Measurements from ENCODE around the gene PNMT. TPM values are rescaled to one million over a fixed set of nuclear protein-coding genes. Genes with fewer than 3 reads are reported as not detected.

Gene PNMT
- polyA plus RNA-seq, 1 donor = 2.1 TPM

DNA sequence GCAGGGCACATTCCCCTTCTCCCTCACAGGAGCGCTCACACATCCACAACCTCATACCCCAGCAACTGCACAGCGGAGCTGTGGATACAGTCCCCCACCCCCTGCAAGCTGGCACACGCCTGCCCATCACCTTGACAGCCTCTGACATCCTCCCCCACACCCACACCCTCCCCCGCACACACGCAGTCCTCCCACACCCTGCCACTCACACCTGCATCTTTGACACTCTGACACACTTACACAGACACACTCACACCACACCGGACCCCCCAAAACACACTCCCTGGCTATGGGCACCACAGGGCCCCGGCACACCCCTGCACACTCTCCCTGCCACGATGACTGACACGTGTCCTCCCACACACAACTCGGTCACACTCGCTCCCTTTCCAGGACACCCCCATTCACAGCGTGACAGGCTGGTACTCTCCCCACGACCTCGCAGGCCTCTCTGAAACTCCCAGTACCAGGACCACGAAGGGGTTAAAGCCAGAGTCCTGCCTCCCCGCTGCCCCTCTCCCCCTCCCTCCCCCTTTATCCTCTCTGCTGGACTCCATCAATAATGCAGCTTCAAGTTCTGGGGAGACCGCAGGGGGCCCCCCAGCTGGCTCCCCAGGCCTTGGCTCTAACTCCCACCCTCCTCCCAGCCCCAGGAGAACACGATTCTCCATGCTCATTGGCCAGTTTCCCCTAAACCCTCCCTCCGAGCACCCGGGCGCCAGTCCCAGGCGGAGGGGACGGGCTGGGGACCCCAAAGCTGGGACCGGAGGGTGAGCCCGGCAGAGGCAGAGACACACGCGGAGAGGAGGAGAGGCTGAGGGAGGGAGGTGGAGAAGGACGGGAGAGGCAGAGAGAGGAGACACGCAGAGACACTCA, 41.8 kb upstream of the PNMT start, which contains the start of gene PPP1R1B:
TSS of gene PPP1R1B (plus strand) at position 782 of the 876 bp plus-strand sequence. CDS start 441 bp downstream, outside the sequence.
- H3K36me3 ChIP-seq (ENCODE audit: control insufficient read depth, insufficient read depth, low read length) = no peaks in the 10 kb centered on the region
- WGBS (ENCODE audit: insufficient coverage, low lambda C conversion rate) = no CpG with 5 or more reads among the region's 29 CpGs
- peak within 1 kb of the TSS; percentile 74 for H3K27ac ChIP-seq (ENCODE audit: low read length)
- H3K4me1 ChIP-seq (ENCODE audit: control insufficient read depth, insufficient read depth, low read length) = peaks cover 32% of the 10 kb centered on the region
- H3K4me3 ChIP-seq (ENCODE audit: low read length) = peak within 1 kb of the TSS; percentile 51
- DNase-seq = no peak
- H3K9me3 ChIP-seq (ENCODE audit: control insufficient read depth, low read depth, low read length) = no peaks in the 10 kb centered on the region
- H3K27me3 ChIP-seq (ENCODE audit: control insufficient read depth, insufficient read depth, low read length) = peaks cover 16% of the 10 kb centered on the region

- DNase-seq = no peak
- no CpG with 5 or more reads among the region's 72 CpGs for WGBS (ENCODE audit: insufficient coverage, low lambda C conversion rate)
- peaks cover 16% of the 10 kb centered on the region for H3K27me3 ChIP-seq (ENCODE audit: control insufficient read depth, insufficient read depth, low read length)
- H3K27ac ChIP-seq (ENCODE audit: low read length) = peak overlapping the region; percentile 74
- H3K4me3 ChIP-seq (ENCODE audit: low read length) = peak overlapping the region; percentile 51
- H3K9me3 ChIP-seq (ENCODE audit: control insufficient read depth, low read depth, low read length) = no peaks in the 10 kb centered on the region
- no peaks in the 10 kb centered on the region for H3K36me3 ChIP-seq (ENCODE audit: control insufficient read depth, insufficient read depth, low read length)
- peaks cover 39% of the 10 kb centered on the region for H3K4me1 ChIP-seq (ENCODE audit: control insufficient read depth, insufficient read depth, low read length)
Observed at GRCh38 chr17:39627047-39627711, 41.1 kb upstream of the PNMT start.

DNA sequence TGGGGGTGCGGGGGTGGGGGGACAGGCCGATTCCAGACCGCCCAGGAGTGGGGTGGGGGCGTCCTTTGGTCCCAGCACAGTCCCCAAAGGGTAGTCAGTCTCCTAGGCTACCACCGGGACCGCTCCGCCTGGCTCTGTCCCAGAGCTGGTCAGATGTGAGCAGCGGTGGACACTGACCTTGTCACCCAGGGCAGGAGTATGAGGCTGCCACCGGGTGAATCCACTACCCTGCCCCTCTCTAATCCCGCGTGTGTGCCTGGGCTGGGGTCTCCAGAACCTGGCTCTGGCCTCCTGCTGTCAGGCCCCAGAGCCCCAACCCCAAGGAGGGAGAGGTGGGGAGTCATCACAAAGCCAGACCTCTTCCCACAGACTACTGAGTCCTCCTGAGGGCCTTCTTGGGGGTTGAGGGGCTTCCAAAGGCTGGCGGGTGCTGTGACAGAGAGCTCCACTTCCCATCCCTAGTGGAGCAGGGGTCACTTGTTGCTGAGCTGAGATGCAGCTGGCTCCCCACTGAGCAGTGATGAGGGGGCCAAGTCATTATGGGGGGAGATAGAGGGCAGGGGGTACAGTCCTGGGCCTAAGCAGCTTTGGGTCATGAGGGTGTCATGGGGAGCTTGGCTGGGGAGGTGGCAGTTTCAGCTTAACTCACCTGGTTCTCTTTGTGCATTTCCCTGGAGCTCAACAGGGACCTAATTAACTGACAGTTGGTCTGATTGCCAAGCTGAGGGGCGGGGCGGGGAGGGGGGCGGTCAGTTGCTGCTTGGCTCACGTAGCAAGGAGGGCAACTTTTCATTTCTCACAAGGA, 40.3 kb upstream of the PNMT start:
- Histone ChIP-seq H3K27me3 (ENCODE audit: control insufficient read depth, insufficient read depth, low read length) (peaks cover 16% of the 10 kb centered on the region), H3K36me3 (ENCODE audit: control insufficient read depth, insufficient read depth, low read length) (no peaks in the 10 kb centered on the region), H3K9me3 (ENCODE audit: control insufficient read depth, low read depth, low read length) (no peaks in the 10 kb centered on the region), H3K4me3 (ENCODE audit: low read length) (peak overlapping the region; percentile 51), H3K4me1 (ENCODE audit: control insufficient read depth, insufficient read depth, low read length) (peaks cover 45% of the 10 kb centered on the region), H3K27ac (ENCODE audit: low read length) (peak overlapping the region; percentile 74)
- peak in 1 of 2 donors; percentile 55 for DNase-seq
- no CpG with 5 or more reads among the region's 16 CpGs for WGBS (ENCODE audit: insufficient coverage, low lambda C conversion rate)

DNA sequence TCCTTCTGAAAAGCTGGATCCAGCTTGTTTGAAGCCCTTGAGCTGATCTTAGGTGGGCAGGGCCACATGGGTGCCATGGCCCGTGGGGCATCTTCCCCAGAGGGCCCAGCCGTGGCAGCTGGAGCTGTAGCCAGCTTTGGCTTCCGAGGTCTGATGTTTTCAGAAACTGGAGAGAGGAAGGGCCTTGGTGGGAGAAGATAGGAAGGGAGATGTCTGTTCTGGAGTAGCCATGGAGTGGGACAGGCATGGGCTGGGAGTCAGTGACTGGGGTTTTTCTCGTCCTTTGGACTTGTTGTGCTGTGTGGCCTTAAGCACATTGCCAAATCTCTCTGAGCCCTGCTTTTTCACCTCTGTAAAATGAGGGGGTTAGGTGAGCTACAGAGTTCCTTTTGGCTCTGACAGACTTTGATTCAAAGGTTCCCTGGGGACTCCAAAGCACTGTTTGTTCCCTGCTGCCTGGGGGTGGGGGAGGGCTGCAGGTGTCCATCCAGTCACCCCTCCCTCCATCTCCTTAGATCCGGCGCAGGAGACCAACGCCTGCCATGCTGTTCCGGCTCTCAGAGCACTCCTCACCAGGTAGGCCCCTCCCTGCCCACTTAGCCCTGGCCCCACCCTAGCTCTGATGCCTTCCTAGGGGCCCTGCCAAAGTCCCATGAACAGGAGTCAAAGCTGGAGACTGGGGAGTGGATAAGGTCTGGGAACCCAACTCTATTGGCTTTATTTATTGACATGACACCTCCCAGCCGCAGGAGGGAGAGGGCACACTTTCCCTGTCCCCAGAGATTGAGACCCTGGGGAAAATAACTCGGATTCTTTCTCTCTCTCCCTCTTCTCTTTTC, 39.4 kb upstream of the PNMT start:
- Histone ChIP-seq H3K27me3 (ENCODE audit: control insufficient read depth, insufficient read depth, low read length) (peaks cover 16% of the 10 kb centered on the region), H3K36me3 (ENCODE audit: control insufficient read depth, insufficient read depth, low read length) (no peaks in the 10 kb centered on the region), H3K9me3 (ENCODE audit: control insufficient read depth, low read depth, low read length) (no peaks in the 10 kb centered on the region), H3K4me3 (ENCODE audit: low read length) (no peak overlapping the region), H3K27ac (ENCODE audit: low read length) (peak overlapping the region; percentile 74), H3K4me1 (ENCODE audit: control insufficient read depth, insufficient read depth, low read length) (peaks cover 54% of the 10 kb centered on the region)
- 40% methylated on average over 1 of the region's 10 CpGs for WGBS (ENCODE audit: insufficient coverage, low lambda C conversion rate)
- peak in 1 of 2 donors; percentile 77 for DNase-seq

DNA sequence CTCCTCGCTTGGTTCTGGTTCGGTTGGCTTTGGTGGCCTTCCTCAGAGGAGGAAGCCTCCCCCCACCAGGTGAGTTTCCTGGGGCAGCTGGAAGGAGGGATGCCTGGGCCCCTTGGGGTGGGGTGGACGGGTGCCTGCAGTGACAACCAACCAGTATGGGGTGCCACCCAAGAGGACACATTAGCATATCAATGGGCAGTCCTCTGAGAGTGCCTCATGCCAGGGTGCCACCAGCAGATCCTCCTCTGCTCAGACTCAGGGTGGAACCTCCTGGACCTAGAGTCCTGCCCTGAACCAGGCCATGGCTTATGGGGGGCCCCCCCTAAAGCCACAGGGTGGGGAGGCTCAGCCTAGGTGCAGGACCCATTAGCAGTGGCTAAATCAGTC, 38.8 kb upstream of the PNMT start:
- H3K36me3 ChIP-seq (ENCODE audit: control insufficient read depth, insufficient read depth, low read length) = no peaks in the 10 kb centered on the region
- no CpG with 5 or more reads among the region's 3 CpGs for WGBS (ENCODE audit: insufficient coverage, low lambda C conversion rate)
- peaks cover 60% of the 10 kb centered on the region for H3K4me1 ChIP-seq (ENCODE audit: control insufficient read depth, insufficient read depth, low read length)
- no peaks in the 10 kb centered on the region for H3K9me3 ChIP-seq (ENCODE audit: control insufficient read depth, low read depth, low read length)
- H3K27me3 ChIP-seq (ENCODE audit: control insufficient read depth, insufficient read depth, low read length) = peaks cover 16% of the 10 kb centered on the region
- no peak overlapping the region for H3K4me3 ChIP-seq (ENCODE audit: low read length)
- DNase-seq = no peak
- peak overlapping the region; percentile 74 for H3K27ac ChIP-seq (ENCODE audit: low read length)

- 87% methylated on average over 3 of the region's 12 CpGs for WGBS (ENCODE audit: insufficient coverage, low lambda C conversion rate)
- H3K27me3 ChIP-seq (ENCODE audit: control insufficient read depth, insufficient read depth, low read length) = peaks cover 16% of the 10 kb centered on the region
- no peak overlapping the region for H3K4me3 ChIP-seq (ENCODE audit: low read length)
- no peaks in the 10 kb centered on the region for H3K36me3 ChIP-seq (ENCODE audit: control insufficient read depth, insufficient read depth, low read length)
- DNase-seq = no peak
- H3K9me3 ChIP-seq (ENCODE audit: control insufficient read depth, low read depth, low read length) = no peaks in the 10 kb centered on the region
- H3K27ac ChIP-seq (ENCODE audit: low read length) = no peak overlapping the region
- peaks cover 62% of the 10 kb centered on the region for H3K4me1 ChIP-seq (ENCODE audit: control insufficient read depth, insufficient read depth, low read length)
Observed at GRCh38 chr17:39629898-39630297, 38.4 kb upstream of the PNMT start.

- Histone ChIP-seq H3K36me3 (ENCODE audit: control insufficient read depth, insufficient read depth, low read length) (no peaks in the 10 kb centered on the region), H3K4me1 (ENCODE audit: control insufficient read depth, insufficient read depth, low read length) (peaks cover 61% of the 10 kb centered on the region), H3K4me3 (ENCODE audit: low read length) (no peak overlapping the region), H3K27ac (ENCODE audit: low read length) (peak overlapping the region; percentile 75), H3K9me3 (ENCODE audit: control insufficient read depth, low read depth, low read length) (no peaks in the 10 kb centered on the region), H3K27me3 (ENCODE audit: control insufficient read depth, insufficient read depth, low read length) (peaks cover 8% of the 10 kb centered on the region)
- no CpG with 5 or more reads among the region's 6 CpGs for WGBS (ENCODE audit: insufficient coverage, low lambda C conversion rate)
- DNase-seq = peak in 1 of 2 donors; percentile 73
Observed at GRCh38 chr17:39631403-39631802, 36.9 kb upstream of the PNMT start.

DNA sequence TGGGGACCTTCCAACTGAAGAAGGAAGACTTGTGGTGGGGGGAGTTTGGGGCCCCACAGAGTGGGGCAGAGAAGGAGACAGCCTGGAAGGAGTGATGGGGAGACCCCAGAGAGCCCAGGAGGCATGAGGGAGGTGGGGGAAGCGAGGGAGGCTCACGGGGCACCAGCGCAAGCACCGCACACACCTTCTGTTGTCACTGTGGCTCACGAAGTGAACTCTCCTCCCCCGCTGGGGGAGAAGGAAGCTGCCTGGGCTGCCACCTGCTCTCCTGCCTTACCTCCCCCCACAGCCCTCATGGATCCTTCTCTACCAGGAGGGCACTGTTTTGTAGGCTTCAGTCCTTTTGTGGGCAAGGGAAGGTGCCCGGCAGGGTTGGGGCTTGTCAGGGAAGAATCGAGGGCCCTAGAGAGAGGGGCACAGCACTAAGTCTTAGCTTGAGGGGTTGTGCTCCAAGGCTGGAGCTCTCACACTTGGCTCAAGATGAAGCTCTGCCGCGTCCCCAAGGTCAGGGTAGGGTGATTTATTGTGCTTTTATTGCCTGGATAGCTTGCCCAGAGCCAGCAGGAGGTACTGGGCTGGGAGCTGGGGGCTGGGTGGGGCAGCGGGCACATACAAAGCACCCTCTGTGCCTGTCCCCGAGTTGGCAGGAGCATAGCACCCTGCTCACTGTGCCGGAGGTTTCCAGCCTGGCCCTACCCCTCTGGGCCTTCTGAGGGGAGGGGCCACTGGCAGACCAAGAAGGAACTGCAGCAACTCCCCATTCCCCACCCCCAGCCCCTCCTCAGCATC, 35.9 kb upstream of the PNMT start:
- Histone ChIP-seq H3K27me3 (ENCODE audit: control insufficient read depth, insufficient read depth, low read length) (peaks cover 3% of the 10 kb centered on the region), H3K9me3 (ENCODE audit: control insufficient read depth, low read depth, low read length) (no peaks in the 10 kb centered on the region), H3K27ac (ENCODE audit: low read length) (peak overlapping the region; percentile 75), H3K4me1 (ENCODE audit: control insufficient read depth, insufficient read depth, low read length) (peaks cover 60% of the 10 kb centered on the region), H3K4me3 (ENCODE audit: low read length) (no peak overlapping the region), H3K36me3 (ENCODE audit: control insufficient read depth, insufficient read depth, low read length) (no peaks in the 10 kb centered on the region)
- no CpG with 5 or more reads among the region's 13 CpGs for WGBS (ENCODE audit: insufficient coverage, low lambda C conversion rate)
- peak; percentile 74 to 86 for DNase-seq

DNA sequence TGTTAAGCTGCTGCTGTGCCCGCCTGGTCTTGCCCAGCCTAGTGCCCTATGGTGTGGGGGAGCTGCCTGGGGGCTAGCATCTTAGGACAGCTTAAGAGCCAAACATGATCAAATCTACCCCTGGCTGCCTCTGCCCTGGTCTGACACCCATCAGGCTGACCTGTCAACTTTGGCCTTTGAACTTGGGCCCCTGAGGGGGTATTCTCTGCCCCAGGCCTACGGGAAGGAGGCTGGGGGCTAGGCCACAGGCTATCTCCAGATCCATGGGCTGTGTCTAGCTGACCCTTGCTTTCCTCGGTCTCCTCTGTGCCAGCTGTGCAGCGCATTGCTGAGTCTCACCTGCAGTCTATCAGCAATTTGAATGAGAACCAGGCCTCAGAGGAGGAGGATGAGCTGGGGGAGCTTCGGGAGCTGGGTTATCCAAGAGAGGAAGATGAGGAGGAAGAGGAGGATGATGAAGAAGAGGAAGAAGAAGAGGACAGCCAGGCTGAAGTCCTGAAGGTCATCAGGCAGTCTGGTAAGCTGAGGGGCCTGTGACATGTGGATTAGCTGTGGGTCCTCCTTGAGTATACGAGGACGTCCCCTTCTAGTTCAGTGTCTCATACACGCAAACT, 34.6 kb upstream of the PNMT start:
- DNase-seq = no peak
- WGBS (ENCODE audit: insufficient coverage, low lambda C conversion rate) = no CpG with 5 or more reads among the region's 8 CpGs
- Histone ChIP-seq H3K27ac (ENCODE audit: low read length) (peak overlapping the region; percentile 75), H3K9me3 (ENCODE audit: control insufficient read depth, low read depth, low read length) (no peaks in the 10 kb centered on the region), H3K4me1 (ENCODE audit: control insufficient read depth, insufficient read depth, low read length) (peaks cover 61% of the 10 kb centered on the region), H3K4me3 (ENCODE audit: low read length) (no peak overlapping the region), H3K27me3 (ENCODE audit: control insufficient read depth, insufficient read depth, low read length) (no peaks in the 10 kb centered on the region), H3K36me3 (ENCODE audit: control insufficient read depth, insufficient read depth, low read length) (no peaks in the 10 kb centered on the region)

Measured in large intestine (tissue), 3 donors.